ENCODE data around the gene HSBP1L1. TPM values are rescaled to one million over a fixed set of nuclear protein-coding genes. Genes with fewer than 3 reads are reported as not detected.

Gene HSBP1L1
- total RNA-seq, 1 donor from 2014 or later, result 6.1 TPM

GRCh38 chr18:79917853-79918614 lies 46.4 kb upstream of the HSBP1L1 start:
- Histone ChIP-seq H3K4me3 (ENCODE audit: insufficient read depth, low read depth, low read length) (no peak overlapping the region), H3K27me3 (ENCODE audit: insufficient read depth, low read length) (no peaks in the 10 kb centered on the region), H3K36me3 (ENCODE audit: insufficient read depth, low read length) (no peaks in the 10 kb centered on the region), H3K9ac (ENCODE audit: low read length) (no peak overlapping the region), H3K4me1 (ENCODE audit: insufficient read depth, low read length) (no peaks in the 10 kb centered on the region), H3K27ac (ENCODE audit: low read depth, low read length) (no peak overlapping the region), H3K9me3 (ENCODE audit: insufficient read depth, low read depth, low read length) (no peaks in the 10 kb centered on the region), H3K4me2 (ENCODE audit: low read length) (no peak overlapping the region), H2AFZ (ENCODE audit: low read depth, low read length) (no peak overlapping the region), H3K79me2 (ENCODE audit: insufficient read depth, low read length) (no peaks in the 10 kb centered on the region), H4K20me1 (ENCODE audit: insufficient read depth, low read length) (peaks cover 20% of the 10 kb centered on the region)
- DNase-seq (ENCODE audit: low read depth) (no peak), FAIRE-seq (no peak)
- Mint-ChIP-seq H3K9me3 (ENCODE audit: unreplicated experiment) (peaks cover 7% of the 10 kb centered on the region), H3K4me1 (ENCODE audit: low read depth, unreplicated experiment) (no peaks in the 10 kb centered on the region), H3K36me3 (ENCODE audit: low read depth, unreplicated experiment) (peaks cover 34% of the 10 kb centered on the region), H3K27me3 (ENCODE audit: low read depth, unreplicated experiment) (no peaks in the 10 kb centered on the region), H3K27ac (ENCODE audit: unreplicated experiment) (no peak overlapping the region), H3K4me3 (ENCODE audit: unreplicated experiment) (no peak overlapping the region)
- TF ChIP-seq EZH2 (IDR thresholded peaks at IDR 0.05; ENCODE audit: insufficient read depth, low read length) (no peak), CTCF (IDR thresholded peaks at IDR 0.05; ENCODE audit: insufficient read depth, low read depth, low read length) (no peak)

GRCh38 chr18:79918615-79919011 lies 45.8 kb upstream of the HSBP1L1 start:
- FAIRE-seq (no peak), DNase-seq (ENCODE audit: low read depth) (no peak)
- Mint-ChIP-seq H3K27me3 (ENCODE audit: low read depth, unreplicated experiment) (no peaks in the 10 kb centered on the region), H3K4me1 (ENCODE audit: low read depth, unreplicated experiment) (no peaks in the 10 kb centered on the region), H3K4me3 (ENCODE audit: unreplicated experiment) (no peak overlapping the region), H3K9me3 (ENCODE audit: unreplicated experiment) (peaks cover 7% of the 10 kb centered on the region), H3K27ac (ENCODE audit: unreplicated experiment) (no peak overlapping the region), H3K36me3 (ENCODE audit: low read depth, unreplicated experiment) (peaks cover 33% of the 10 kb centered on the region)
- H3K4me2 ChIP-seq (ENCODE audit: low read length), result no peak overlapping the region
- TF ChIP-seq EZH2 (IDR thresholded peaks at IDR 0.05; ENCODE audit: insufficient read depth, low read length) (no peak), CTCF (IDR thresholded peaks at IDR 0.05; ENCODE audit: insufficient read depth, low read depth, low read length) (no peak)
- no peak overlapping the region for H3K4me3 ChIP-seq (ENCODE audit: insufficient read depth, low read depth, low read length)
- H3K9ac ChIP-seq (ENCODE audit: low read length), result no peak overlapping the region
- no peak overlapping the region for H3K27ac ChIP-seq (ENCODE audit: low read depth, low read length)
- no peaks in the 10 kb centered on the region for H3K36me3 ChIP-seq (ENCODE audit: insufficient read depth, low read length)
- no peaks in the 10 kb centered on the region for H3K9me3 ChIP-seq (ENCODE audit: insufficient read depth, low read depth, low read length)
- peaks cover 19% of the 10 kb centered on the region for H4K20me1 ChIP-seq (ENCODE audit: insufficient read depth, low read length)
- no peaks in the 10 kb centered on the region for H3K27me3 ChIP-seq (ENCODE audit: insufficient read depth, low read length)
- no peaks in the 10 kb centered on the region for H3K4me1 ChIP-seq (ENCODE audit: insufficient read depth, low read length)
- no peak overlapping the region for H2AFZ ChIP-seq (ENCODE audit: low read depth, low read length)
- H3K79me2 ChIP-seq (ENCODE audit: insufficient read depth, low read length), result no peaks in the 10 kb centered on the region

- no peak overlapping the region for H3K4me3 Mint-ChIP-seq (ENCODE audit: unreplicated experiment)
- no peak overlapping the region for H3K4me3 ChIP-seq (ENCODE audit: insufficient read depth, low read depth, low read length)
- H3K27ac Mint-ChIP-seq (ENCODE audit: unreplicated experiment), result no peak overlapping the region
- no peak for FAIRE-seq
- no peaks in the 10 kb centered on the region for H3K4me1 Mint-ChIP-seq (ENCODE audit: low read depth, unreplicated experiment)
- no peak overlapping the region for H3K4me2 ChIP-seq (ENCODE audit: low read length)
- H3K9ac ChIP-seq (ENCODE audit: low read length), result no peak overlapping the region
- H3K27ac ChIP-seq (ENCODE audit: low read depth, low read length), result no peak overlapping the region
- no peaks in the 10 kb centered on the region for H3K79me2 ChIP-seq (ENCODE audit: insufficient read depth, low read length)
- peaks cover 7% of the 10 kb centered on the region for H3K9me3 Mint-ChIP-seq (ENCODE audit: unreplicated experiment)
- peaks cover 34% of the 10 kb centered on the region for H3K36me3 Mint-ChIP-seq (ENCODE audit: low read depth, unreplicated experiment)
- H4K20me1 ChIP-seq (ENCODE audit: insufficient read depth, low read length), result peaks cover 22% of the 10 kb centered on the region
- H3K27me3 ChIP-seq (ENCODE audit: insufficient read depth, low read length), result no peaks in the 10 kb centered on the region
- H3K27me3 Mint-ChIP-seq (ENCODE audit: low read depth, unreplicated experiment), result no peaks in the 10 kb centered on the region
- no peak overlapping the region for H2AFZ ChIP-seq (ENCODE audit: low read depth, low read length)
- H3K9me3 ChIP-seq (ENCODE audit: insufficient read depth, low read depth, low read length), result no peaks in the 10 kb centered on the region
- H3K4me1 ChIP-seq (ENCODE audit: insufficient read depth, low read length), result no peaks in the 10 kb centered on the region
- no peak for TF ChIP-seq CTCF (IDR thresholded peaks at IDR 0.05; ENCODE audit: insufficient read depth, low read depth, low read length)
- no peak for TF ChIP-seq EZH2 (IDR thresholded peaks at IDR 0.05; ENCODE audit: insufficient read depth, low read length)
- no peak for DNase-seq (ENCODE audit: low read depth)
- no peaks in the 10 kb centered on the region for H3K36me3 ChIP-seq (ENCODE audit: insufficient read depth, low read length)
Measured at GRCh38 chr18:79919089-79919488, 45.4 kb upstream of the HSBP1L1 start.
